Stimulated activated CD8-positive, alpha-beta memory T cell treated with anti-CD3 and anti-CD28 coated beads, Interleukin-15, amount 100 ng/mL, for 48 hours (primary cell): ENCODE measurements around the gene CPAMD8.
"Not testable (repeated sequence)": the region's sequence is repeated elsewhere in the genome, so short reads cannot be mapped to it uniquely, and the experiment has no call there.

Source experiments
- DNase-seq, 2 donors: peaks; one replicate each; pipeline ENCODE4 v3.0.0-alpha.2; 2020; ENCODE audit warnings: low read depth in 2 of 2

CPAMD8 gene

DNA sequence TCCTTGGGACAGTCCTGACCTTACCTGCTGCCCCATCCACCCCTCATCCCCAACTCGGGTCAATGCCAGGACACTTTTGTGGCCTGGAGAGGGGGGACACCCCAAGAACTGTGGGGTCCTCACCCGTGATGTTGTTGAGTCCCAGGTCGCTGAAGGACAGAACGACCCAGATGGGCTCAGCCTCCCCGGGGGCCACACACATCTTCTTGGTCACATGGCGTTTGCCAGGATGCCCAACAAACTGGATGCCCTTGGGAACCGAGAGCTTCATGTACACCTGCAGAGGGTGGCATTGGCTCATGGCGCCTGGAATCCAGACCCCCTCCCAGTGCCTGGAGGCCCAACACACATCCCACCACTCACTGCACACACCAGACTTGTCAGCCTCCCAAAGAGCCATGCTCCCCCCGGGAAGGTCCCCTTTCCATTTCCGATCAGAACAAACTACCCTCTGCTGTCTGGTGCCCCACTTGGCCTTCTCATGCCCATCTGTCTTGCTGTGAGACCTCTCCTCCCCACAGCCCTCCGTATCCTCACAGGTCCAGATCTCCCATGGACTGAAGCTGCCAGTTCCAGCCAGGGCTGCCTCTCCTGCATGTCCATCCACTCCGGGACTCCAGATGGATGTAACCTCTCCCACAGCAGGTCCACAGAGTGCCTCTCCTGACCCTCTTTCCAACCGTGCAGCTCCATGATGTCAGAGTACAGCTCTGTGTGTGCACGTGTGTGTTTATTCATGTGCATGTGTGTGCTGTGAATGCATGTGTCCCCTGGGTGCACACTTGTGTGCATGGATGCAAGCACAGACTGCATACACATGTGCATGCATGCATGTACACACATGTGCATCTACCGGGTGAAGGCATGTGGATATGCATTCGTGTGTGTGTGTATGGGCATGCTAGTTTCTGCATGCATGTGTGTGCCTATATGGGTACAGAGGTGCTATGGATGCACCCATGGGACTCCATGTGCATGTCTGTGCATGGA is 79.4 kb downstream of the CPAMD8 start:
- no peak for DNase-seq

DNA sequence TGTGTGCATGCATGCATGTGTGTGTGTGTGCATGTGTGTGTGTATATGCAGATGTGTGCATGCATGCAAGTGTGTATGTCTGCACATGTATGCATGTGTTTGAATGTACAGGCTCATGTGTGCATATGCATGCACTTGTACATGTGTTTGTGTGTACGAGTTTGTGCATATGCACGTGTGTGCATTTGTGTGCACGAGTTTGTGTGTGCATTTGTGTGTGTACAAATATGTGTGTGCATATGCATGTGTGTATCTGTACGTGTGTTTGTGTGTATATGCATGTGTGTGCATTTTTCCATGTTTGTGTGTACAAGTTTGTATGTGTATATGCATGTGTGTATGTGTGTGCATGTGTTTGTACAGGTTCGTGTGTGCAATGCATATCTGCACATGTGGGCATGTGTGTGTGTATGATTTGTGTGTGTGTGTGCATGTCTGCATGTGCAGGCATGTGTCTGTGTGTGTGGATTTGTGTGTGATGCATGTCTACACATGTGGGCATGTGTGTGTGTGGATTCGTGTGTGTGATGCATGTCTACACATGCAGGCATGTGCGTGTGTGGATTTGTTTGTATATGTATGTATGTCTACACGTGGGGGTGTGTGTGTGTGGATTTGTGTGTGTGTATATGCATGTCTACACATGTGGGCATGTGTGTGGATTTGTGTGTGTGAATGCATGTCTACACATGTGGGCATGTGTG is 80.7 kb downstream of the CPAMD8 start:
- DNase-seq: no peak

DNA sequence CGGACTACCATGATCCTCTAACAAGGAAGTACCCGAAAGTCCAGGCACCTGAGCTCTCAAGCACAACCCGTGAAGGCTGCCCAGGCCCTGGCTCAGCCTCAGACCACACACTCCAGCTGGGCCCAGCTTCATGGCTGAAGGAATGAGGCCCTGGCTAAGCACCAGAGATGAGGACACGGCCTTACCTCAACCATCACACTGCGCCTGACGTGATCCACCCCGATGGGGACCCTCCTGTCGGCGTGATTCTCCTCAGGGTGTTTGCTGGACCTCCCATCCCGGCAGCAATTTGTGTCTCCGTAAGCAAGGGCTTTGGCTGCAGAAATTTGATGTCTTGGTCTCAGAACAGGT is 81.3 kb downstream of the CPAMD8 start:
- DNase-seq: no peak

DNA sequence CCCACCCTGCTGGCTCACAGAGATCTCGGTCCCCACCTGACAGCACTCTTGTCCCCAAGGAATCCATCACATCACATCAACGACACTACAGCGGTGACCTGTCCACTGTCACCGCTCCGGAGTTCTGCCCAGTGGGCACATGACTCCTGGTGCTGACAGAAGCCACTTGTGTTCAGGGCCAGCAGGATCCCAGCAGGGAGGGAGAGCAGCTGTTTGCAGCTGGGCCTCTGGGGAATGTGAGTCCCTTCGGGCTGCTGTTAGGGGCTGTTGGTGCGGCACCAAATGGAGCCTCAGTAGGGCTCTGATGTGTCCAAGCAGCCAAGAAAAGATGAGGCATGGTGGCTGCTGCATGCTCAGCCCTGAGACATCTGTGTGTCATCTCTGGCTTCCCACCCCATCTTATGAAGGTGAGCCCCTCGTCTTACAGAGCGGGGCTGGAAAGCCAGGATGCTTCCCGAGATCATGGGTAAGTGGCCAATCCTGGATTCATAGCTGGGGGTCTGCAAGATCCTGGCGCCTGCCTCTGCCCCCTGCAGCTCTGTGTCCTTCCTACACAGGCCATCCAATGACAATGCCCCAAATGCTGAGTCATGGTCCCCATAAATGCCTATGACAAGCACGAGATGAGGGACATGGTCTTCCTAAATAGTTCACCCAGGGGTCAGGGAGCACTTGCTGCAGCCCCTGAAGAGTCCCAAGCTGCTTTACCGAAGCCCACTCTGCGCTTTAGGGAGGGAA is 81.8 kb downstream of the CPAMD8 start:
- no peak for DNase-seq

DNA sequence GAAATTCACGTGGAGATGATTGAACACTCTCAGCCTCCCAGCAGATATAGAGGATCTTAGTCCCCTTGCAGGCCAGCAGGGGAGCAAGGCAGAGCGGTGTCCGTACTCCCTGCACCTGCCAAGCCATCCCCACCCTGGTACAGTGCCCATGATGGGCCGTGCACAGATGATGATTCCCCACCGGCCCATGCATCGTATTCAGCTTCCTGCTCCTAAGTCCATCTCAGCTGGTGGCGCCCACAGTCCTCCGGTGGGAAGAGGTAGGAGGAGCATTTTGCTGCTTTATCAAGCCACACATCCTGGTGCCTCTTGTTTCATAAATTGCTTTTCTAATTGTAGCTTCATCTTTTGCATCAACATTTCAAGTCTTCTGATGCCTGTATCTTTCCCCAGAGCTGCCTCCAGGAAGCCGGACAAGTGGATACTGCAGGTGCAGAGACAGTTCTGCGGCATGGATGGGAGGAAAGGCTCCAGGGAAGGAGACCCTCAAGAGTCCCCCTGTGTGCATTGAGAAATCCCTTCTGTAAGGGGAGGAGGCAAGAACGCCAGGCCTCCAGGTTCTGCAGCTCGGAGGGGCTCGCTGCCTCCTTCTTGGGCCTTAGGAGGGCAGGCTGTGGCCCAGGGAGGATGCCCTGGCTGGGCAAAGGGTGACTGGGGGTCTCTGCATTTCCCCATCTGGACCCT is 82.5 kb downstream of the CPAMD8 start:
- no peak for DNase-seq

DNA sequence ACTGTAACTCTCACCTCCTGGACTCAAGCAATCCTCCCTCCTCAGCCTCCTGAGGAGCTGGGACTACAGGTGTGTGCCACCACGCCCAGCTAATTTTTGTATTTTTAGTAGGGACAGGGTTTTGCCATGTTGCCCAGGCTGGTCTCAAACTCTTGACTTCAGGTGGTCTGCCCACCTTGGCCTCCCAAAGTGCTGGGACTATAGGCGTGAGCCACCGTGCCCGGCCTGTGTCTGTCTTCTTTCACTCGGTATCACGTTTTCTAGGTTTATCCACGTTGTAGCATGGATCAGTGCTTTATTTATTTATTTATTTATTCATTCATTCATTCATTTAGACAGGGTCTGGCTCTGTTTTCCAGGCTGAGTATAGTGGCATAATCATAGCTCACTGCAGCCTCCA is 83.5 kb downstream of the CPAMD8 start:
- not testable (repeated sequence) for DNase-seq

DNA sequence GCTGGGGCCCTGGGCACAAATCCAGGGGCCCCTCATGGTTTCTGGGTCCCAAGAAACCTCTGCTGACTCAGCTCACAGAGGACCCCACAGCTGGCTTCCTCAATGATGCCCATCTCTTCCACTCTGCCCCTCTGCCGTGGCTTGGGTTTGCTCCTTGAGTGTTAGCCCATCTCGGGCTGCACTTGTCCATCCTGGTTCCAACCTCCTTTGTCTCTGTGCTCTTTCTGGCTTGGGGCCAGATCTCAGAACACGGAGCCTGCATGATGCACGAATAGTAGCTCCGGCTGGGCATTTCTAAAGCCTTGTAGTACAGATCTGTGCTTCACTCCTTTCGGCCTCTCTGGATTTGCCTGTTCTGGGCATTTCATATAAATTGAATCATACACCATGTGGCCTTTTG is 84.0 kb downstream of the CPAMD8 start:
- no peak for DNase-seq

DNA sequence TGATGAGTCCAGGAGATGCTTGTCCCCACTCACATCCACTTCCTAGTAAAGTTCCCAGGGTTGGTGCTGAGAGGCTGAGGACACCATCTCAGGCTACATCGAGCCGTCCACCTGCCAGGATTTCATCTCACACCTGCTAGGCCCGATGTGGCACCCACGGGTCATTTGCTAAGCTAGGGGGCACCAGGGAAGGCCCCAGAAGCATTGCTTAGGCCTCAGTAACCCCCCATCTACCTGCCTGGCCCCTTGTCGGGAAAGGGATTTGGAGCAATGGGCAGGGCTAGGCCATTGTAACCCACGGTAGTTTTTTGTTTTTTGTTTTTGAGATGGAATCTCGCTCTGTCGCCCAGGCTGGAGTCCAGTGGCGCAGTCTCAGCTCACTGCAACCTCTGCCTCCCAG is 86.0 kb downstream of the CPAMD8 start:
- no peak for DNase-seq

DNA sequence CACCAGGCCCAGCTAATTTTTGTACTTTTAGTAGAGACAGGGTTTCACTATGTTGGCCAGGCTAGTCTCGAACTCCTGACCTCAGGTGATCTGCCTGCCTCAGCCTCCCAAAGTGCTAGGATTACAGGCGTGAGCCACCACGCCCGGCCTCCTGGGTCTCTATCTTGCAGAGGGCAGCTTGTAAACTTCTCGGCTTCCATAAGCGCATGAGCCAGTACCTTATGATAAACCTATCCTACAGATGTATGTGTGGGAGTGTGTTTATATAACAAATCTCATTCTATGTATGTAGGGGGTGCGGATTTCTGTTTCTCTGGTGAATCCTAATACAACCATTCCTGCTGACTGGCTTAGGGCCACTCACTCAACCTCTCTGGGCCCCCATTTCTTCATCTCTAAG is 86.5 kb downstream of the CPAMD8 start:
- not testable (repeated sequence) for DNase-seq

DNA sequence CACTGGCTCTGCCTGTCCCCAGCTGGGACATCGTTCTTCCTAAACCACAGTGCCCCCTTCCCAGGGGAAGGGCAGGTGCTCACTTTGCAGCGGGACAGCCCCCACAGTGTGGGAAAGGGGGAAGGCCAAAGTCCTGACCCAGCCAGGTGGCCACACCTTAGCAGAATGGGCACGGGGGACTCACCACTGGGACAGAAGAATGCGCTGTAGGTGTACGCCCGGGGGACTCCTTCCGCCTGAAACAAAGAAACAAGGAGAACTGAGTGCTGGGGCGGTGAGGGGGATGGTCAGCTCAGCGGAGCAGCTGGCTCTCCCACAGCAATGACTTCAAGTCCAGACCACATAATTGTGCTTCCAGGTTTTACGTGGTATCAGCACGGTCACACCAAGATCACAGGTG is 88.4 kb downstream of the CPAMD8 start:
- no peak for DNase-seq

DNA sequence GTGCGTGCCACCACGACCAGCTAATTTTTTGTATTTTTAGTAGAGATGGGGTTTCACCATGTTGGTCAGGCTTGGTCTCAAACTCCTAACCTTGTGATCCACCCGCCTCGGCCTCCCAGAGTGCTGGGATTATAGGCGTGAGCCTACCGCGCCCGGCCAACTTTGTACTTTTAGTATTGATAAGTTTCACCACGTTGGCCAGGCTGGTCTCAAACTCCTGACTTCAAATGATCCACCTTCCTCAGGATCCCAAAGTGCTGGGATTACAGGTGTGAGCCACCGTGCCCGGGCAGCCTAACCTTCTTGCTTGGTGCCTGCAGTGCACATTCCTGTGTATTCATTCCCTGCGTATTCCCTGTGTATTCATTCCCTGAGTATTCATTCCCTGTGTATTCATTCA is 88.8 kb downstream of the CPAMD8 start:
- not testable (repeated sequence) for DNase-seq

DNA sequence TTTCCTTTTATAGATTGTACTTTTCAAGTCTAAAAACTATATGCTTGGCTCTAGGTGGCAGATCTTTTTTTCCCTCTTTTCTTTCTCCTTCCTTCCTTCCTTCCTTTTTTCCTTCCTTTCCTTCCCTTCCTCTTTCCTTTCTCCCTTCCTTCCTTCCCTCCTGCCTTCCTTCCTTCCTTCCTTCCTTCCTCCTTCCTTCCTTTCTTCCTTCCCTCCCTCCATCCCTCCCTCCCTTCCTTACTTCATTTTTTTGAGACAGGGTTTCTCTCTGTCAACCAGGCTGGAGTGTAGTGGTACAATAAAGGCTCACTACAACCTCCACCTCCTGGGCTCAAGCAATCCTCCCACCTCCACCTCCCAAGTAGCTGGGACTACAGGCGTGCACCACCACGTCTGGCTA is 89.7 kb downstream of the CPAMD8 start:
- no peak for DNase-seq

DNA sequence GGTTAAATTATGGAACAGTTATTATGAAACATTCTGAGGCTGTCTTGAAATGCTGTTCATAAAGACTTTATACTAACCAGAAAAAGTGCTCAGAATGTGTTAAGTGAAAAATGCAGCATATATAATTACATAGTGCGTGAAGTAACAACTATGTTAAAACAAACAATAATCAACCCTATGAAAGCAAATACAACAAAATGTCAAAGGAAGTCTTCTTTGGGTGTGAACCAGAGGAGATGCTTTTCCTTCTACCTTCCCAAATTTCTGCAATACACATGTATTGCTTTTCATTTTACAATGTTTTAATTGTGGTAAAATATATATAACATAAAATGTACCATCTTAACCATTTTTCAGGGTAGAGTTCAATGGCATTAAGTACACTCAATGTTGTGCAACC is 92.1 kb downstream of the CPAMD8 start:
- DNase-seq: no peak

DNA sequence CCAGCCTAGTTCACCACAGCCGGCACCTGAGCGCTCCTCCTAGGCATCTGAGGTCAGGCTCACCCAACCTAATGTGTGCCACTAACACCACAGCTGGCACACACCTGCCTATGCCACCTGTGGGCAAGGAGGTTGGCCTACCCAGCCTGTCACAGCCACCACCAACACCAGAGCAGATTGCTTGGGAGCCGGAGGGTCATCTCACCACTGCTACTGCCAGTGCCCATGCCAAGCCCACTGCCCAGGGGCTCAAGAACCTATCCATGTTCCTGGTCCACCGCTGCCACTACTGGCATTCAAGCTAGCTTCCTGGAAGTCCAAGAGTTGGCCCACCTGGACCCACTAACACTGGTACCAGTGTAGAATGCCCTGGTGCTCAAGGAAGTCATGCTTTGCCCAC is 95.3 kb downstream of the CPAMD8 start:
- DNase-seq: no peak

DNA sequence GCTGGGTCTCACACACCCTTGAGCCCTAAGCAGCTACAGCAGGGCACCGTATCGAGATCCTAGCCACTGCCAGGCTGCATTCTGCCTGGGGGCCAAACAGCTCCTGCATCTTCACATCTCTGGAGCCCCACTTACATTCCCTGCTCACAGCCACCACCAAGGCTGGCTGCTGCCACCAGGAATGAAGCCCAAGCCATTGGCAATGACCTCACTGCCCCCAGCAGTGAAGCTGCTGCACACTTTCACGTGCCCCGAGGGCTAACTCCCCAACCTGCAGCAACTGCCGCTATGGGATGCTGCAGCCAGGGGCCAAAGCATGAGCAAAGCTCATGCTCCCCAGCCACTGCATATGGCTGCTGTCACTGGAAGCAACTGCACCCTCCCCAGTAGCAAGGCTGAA is 95.9 kb downstream of the CPAMD8 start:
- DNase-seq: no peak

DNA sequence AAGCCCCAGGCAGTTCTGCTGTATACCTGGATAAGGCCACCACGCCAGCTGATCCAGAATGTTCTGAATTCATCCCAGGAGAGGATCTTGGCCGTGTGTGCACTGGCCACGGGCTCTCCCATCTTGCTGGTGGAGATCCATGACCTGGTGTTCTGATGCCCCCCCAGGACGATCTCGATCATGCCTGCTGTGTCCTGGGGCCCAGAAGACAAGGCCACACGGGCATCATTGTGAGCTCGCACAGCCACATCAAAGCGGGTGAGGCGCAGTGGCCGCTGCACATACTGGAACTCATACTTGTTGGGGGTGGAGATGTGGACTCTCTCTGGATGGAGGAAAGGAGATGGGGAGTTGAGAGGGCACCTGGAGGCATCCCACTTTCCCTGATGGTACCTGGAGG is 97.7 kb downstream of the CPAMD8 start:
- no peak for DNase-seq

DNA sequence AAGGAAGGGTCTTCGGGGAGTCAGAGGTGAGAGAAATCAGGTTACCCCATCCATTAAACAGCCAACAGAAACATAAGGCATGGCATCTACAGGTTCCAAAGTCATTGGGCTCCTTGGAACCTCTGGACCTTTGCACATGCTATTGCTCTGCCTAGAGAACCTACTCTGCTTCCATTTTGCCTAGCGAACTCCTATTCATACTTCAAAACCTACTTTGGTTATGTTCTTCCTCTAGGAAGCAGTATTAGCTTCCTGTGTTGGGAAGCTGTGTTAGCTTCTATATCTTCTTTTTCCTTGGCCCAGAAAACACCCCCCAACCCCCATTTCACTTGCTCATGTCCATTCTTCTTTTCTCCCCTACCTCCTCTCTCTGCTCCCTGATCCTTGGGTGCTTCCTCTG is 98.3 kb downstream of the CPAMD8 start:
- DNase-seq: no peak

DNA sequence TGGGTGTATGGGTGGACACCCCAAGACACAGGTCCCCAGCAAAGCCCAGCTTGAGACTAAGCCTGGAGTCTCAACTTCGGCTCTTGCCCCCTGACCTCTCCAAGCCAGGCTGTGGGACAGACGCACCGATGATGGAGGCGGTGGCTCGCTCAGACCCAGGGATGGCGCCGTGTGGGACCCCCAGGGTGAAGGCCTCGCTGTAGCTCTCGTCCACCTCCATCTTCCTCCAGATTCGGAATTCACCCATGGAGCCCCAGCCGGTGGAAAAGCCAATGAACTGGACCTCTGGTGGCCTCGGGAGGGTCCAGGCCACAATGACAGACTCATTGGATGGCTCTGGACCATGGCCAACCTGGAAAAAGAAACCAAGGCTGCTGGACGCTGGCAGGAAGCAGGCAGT is 98.7 kb downstream of the CPAMD8 start:
- DNase-seq: no peak

DNA sequence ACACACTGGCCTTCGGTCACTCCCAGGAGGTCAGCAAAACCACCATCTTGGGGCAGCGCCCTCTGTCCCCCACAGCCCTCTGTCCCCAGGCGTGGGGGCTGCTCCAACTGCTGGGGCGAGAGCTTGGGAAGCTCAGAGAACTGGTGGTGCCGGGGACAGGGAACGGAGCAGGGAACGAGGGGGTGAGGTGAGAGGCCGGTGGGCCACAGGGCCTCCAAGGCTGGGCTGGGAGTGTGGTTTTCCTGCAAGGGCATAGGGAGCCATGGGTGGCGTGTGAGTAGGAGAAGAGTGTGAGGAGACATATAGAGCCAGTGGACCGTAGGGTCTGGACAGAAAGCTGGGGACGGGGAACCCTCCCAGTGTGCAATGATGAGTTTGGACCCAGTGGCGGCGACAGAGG is 103.7 kb downstream of the CPAMD8 start:
- DNase-seq: no peak

DNA sequence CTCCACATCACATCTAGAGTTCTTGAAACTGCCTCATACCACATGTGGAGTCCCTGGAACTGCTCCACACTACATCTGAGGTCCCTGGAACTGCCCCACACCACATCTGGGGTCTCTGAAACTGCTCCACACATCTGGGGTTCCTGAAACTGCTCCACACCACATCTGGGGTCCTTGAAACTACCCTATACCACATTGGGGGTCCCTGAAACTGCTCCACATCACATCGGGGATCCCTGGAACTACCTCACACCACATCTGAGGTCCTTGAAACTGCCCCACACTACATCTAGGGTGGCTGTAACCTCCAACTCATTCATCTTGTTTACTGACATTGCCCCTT is 104.0 kb downstream of the CPAMD8 start:
- DNase-seq: no peak

DNA sequence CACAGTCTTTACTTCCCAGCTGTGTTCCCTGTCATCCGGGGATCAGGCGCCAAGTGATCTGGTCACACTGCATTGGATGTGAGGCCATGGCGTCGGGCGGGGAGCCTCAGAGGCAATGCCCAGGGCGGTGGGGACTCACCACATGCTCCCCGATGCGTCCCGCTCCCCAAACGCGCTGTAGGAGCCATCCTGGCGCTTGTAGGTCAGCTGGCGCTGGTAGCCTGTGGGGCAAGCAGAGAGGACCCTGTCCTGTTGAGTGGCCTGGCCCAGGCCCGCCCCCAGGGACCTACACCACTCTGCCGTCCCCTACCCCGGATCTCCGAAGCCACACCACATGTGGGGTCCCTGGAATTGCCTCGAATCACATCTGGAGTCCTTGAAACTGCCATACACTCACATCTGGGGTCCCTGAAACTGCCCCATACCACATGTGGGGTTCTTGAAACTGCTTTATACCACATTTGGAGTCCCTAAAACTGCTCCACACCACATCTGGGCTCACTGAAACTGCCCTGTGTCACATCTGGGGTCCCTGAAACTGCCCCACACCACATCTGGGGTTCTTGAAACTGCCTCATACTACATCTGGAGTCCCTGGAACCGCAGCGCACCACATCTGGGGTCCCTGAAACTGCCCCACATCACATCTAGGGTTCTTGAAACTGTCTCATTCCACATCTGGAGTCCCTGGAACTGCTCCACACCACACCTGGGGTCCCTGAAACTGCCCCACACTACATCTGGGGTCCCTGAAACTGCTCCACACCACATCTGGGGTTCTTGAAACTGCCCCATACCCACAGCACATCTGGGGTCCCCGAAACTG is 104.6 kb downstream of the CPAMD8 start:
- no peak for DNase-seq
